Measurements from ENCODE around the gene NSD1. TPM values are rescaled to one million over a fixed set of nuclear protein-coding genes. Genes with fewer than 3 reads are reported as not detected.

NSD1 gene
- total and polyA plus RNA-seq, 9 of the 15 experiments (the other 6 are each of a cell fraction or from before 2014, with no cell fraction given): 3.8 to 51.0 (median 24.7) TPM

DNA sequence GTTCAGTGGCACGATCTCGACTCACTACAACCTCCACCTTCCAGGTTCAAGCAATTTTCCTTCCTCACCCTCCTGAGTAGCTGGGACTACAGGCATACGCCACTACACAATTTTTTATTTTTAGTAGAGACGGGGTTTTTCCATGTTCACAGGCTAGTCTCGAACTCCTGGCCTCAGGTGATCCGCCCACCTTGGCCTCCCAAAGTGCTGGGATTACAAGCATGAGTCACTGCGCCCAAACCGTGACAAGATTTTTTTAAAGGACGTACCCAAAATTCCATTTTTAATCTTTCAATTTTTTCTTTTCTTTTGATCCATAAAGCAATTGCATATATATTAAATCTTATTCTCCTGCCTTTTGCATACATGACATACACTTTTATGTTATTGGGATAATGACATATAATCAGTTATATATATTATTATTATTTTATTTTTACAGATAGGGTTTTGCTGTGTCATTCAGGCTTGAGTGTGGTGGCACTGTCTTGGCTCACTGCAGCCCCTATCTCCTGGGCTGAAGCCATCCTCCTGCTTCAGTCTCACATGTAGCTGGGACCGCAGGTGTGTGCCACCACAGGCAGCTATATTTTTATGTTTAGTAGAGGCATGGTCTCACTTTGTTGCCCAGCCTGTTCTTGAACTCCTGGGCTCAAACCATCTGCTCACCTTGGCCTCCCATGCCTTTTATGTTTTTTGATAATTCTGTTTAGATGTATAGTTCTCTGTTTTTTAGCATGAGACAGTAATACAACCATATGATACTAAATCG lies 98.1 kb downstream of the NSD1 start (continued):
- TF ChIP-seq, protein P1, sequence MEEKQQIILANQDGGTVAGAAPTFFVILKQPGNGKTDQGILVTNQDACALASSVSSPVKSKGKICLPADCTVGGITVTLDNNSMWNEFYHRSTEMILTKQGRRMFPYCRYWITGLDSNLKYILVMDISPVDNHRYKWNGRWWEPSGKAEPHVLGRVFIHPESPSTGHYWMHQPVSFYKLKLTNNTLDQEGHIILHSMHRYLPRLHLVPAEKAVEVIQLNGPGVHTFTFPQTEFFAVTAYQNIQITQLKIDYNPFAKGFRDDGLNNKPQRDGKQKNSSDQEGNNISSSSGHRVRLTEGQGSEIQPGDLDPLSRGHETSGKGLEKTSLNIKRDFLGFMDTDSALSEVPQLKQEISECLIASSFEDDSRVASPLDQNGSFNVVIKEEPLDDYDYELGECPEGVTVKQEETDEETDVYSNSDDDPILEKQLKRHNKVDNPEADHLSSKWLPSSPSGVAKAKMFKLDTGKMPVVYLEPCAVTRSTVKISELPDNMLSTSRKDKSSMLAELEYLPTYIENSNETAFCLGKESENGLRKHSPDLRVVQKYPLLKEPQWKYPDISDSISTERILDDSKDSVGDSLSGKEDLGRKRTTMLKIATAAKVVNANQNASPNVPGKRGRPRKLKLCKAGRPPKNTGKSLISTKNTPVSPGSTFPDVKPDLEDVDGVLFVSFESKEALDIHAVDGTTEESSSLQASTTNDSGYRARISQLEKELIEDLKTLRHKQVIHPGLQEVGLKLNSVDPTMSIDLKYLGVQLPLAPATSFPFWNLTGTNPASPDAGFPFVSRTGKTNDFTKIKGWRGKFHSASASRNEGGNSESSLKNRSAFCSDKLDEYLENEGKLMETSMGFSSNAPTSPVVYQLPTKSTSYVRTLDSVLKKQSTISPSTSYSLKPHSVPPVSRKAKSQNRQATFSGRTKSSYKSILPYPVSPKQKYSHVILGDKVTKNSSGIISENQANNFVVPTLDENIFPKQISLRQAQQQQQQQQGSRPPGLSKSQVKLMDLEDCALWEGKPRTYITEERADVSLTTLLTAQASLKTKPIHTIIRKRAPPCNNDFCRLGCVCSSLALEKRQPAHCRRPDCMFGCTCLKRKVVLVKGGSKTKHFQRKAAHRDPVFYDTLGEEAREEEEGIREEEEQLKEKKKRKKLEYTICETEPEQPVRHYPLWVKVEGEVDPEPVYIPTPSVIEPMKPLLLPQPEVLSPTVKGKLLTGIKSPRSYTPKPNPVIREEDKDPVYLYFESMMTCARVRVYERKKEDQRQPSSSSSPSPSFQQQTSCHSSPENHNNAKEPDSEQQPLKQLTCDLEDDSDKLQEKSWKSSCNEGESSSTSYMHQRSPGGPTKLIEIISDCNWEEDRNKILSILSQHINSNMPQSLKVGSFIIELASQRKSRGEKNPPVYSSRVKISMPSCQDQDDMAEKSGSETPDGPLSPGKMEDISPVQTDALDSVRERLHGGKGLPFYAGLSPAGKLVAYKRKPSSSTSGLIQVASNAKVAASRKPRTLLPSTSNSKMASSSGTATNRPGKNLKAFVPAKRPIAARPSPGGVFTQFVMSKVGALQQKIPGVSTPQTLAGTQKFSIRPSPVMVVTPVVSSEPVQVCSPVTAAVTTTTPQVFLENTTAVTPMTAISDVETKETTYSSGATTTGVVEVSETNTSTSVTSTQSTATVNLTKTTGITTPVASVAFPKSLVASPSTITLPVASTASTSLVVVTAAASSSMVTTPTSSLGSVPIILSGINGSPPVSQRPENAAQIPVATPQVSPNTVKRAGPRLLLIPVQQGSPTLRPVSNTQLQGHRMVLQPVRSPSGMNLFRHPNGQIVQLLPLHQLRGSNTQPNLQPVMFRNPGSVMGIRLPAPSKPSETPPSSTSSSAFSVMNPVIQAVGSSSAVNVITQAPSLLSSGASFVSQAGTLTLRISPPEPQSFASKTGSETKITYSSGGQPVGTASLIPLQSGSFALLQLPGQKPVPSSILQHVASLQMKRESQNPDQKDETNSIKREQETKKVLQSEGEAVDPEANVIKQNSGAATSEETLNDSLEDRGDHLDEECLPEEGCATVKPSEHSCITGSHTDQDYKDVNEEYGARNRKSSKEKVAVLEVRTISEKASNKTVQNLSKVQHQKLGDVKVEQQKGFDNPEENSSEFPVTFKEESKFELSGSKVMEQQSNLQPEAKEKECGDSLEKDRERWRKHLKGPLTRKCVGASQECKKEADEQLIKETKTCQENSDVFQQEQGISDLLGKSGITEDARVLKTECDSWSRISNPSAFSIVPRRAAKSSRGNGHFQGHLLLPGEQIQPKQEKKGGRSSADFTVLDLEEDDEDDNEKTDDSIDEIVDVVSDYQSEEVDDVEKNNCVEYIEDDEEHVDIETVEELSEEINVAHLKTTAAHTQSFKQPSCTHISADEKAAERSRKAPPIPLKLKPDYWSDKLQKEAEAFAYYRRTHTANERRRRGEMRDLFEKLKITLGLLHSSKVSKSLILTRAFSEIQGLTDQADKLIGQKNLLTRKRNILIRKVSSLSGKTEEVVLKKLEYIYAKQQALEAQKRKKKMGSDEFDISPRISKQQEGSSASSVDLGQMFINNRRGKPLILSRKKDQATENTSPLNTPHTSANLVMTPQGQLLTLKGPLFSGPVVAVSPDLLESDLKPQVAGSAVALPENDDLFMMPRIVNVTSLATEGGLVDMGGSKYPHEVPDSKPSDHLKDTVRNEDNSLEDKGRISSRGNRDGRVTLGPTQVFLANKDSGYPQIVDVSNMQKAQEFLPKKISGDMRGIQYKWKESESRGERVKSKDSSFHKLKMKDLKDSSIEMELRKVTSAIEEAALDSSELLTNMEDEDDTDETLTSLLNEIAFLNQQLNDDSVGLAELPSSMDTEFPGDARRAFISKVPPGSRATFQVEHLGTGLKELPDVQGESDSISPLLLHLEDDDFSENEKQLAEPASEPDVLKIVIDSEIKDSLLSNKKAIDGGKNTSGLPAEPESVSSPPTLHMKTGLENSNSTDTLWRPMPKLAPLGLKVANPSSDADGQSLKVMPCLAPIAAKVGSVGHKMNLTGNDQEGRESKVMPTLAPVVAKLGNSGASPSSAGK (IDR thresholded peaks at IDR 0.05): no peak
- TF ChIP-seq ZNF696 (CRISPR knock-in tag; conservative IDR thresholded peaks at IDR 0.05): no peak
- TF ChIP-seq JUND (IDR thresholded peaks at IDR 0.05; ENCODE audit: borderline replicate concordance, low read depth, low read length): peak; percentile 18; the same call in 1 of the 2 replicates
- TF ChIP-seq JUND (tag; IDR thresholded peaks at IDR 0.05; ENCODE audit: borderline replicate concordance, low read depth, low read length): no peak
- TF ChIP-seq SPI1 (IDR thresholded peaks at IDR 0.05; ENCODE audit: borderline replicate concordance, low read depth, low read length): no peak
- TF ChIP-seq PHTF2 (CRISPR knock-in tag; IDR thresholded peaks at IDR 0.05): no peak
- TF ChIP-seq, protein P2, sequence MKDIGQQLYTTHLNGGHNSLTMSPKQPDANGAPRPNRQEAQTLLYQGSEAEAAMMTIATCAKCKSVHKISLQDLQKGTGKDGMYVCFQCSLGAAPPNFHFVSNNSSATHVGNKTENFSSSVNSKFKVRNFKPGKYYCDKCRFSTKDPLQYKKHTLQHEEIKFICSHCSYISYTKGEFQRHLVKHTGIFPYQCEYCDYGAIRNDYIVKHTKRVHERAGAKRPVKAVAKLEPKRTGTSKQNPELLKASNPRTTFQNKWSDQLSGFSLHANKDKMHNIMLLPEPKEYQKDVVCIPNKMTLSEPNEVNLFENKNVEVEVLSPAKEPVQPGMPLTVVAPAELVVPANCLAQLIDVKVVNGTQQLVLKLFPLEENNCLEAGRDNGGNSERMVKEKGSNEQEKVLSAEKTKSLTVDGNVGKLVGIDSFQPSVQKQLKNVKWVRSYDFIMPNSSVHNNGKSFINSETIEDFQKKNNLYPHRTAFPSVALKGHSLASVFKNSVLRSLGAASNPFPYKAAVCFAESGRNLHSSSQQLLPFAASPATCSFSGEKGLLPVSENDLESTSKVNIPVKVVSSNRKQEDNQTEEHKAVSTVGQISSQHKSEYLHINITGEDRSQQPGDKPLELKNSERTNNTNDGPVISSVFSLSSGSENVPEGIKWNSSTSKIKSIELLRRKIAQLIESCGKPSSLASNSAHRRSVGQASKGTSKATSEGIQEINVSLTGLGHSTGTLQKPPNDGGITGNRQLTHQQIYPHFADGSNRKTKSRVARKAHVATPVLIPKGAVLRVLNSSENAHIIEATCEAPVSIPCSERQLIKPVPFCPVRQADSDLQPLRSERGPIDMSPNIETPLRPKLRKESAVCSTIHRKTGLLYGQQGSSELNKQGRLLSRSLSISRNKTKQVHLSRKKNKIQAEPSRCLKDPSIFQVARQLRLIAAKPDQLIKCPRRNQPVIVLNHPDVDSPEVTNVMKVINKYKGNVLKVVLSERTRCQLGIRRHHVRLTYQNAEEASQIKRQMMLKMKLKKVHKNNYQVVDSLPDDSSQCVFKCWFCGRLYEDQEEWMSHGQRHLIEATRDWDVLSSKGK (CRISPR knock-in tag; IDR thresholded peaks at IDR 0.05): no peak
- no peak for TF ChIP-seq MCM3 (IDR thresholded peaks at IDR 0.05)
- TF ChIP-seq CHD2 (IDR thresholded peaks at IDR 0.05; ENCODE audit: low read depth, low read length): no peak
- TF ChIP-seq NRF1 (conservative IDR thresholded peaks at IDR 0.05 in 1 of 2, IDR thresholded peaks at IDR 0.05 in 1 of 2): no peak
- no peak for TF ChIP-seq ZNF589 (CRISPR knock-in tag; IDR thresholded peaks at IDR 0.05; ENCODE audit: low read depth)

All from K562 (cell line).